ENCODE data around the gene MCOLN2.

The MCOLN2 gene

DNA sequence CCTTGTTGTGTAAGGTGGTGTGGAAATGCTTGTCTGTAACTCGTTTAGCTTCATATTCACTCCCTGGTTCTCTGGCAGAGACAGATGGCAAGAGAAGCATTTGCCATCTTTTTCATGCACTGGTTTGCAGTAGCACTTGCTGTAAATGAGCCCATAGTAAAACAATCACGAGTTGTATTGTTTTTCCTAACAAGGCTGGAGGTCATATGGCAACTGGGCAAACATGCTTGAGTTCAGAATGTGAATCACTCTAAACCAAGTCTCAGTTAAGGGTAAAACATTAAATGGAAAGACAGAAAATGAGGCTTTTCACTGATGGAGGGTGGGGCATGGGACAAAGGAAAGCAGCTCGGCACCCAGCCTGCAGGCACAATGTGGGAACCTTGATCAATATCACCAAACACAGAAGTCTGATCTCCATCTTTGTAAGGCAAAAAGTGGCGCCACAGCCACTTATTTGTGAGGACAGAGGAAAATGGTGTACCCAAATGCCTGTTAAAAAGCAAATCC is 77.4 kb downstream of the MCOLN2 start:
- TF ChIP-seq POLR2AphosphoS5 (IDR thresholded peaks at IDR 0.05; ENCODE audit: low read depth) (no peak), GABPA (IDR thresholded peaks at IDR 0.05; ENCODE audit: low read depth) (no peak), CTCF (IDR thresholded peaks at IDR 0.05; ENCODE audit: insufficient read depth, low read length) (no peak), SPI1 (IDR thresholded peaks at IDR 0.05; ENCODE audit: borderline replicate concordance, low read depth) (no peak)
- TF ChIP-seq, protein P1, sequence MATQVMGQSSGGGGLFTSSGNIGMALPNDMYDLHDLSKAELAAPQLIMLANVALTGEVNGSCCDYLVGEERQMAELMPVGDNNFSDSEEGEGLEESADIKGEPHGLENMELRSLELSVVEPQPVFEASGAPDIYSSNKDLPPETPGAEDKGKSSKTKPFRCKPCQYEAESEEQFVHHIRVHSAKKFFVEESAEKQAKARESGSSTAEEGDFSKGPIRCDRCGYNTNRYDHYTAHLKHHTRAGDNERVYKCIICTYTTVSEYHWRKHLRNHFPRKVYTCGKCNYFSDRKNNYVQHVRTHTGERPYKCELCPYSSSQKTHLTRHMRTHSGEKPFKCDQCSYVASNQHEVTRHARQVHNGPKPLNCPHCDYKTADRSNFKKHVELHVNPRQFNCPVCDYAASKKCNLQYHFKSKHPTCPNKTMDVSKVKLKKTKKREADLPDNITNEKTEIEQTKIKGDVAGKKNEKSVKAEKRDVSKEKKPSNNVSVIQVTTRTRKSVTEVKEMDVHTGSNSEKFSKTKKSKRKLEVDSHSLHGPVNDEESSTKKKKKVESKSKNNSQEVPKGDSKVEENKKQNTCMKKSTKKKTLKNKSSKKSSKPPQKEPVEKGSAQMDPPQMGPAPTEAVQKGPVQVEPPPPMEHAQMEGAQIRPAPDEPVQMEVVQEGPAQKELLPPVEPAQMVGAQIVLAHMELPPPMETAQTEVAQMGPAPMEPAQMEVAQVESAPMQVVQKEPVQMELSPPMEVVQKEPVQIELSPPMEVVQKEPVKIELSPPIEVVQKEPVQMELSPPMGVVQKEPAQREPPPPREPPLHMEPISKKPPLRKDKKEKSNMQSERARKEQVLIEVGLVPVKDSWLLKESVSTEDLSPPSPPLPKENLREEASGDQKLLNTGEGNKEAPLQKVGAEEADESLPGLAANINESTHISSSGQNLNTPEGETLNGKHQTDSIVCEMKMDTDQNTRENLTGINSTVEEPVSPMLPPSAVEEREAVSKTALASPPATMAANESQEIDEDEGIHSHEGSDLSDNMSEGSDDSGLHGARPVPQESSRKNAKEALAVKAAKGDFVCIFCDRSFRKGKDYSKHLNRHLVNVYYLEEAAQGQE (IDR thresholded peaks at IDR 0.05; ENCODE audit: insufficient replicate concordance, low read depth) = no peak
- H3K27ac ChIP-seq (replicated peaks) = no peak overlapping the region

GRCh38 chr1:84918726-84919336 is 78.1 kb downstream of the MCOLN2 start:
- Histone ChIP-seq H3K4me3 (replicated peaks; ENCODE audit: insufficient read depth, low read length) (no peak overlapping the region), H3K27me3 (ENCODE audit: insufficient read depth, poor library complexity, severe bottlenecking) (no peaks in the 10 kb centered on the region), H3K27ac (replicated peaks) (no peak overlapping the region)
- no peak for TF ChIP-seq CTCF (IDR thresholded peaks at IDR 0.05; ENCODE audit: insufficient read depth, low read length)
- TF ChIP-seq POLR2AphosphoS5 (IDR thresholded peaks at IDR 0.05; ENCODE audit: low read depth) = no peak
- TF ChIP-seq, protein P1 (IDR thresholded peaks at IDR 0.05; ENCODE audit: insufficient replicate concordance, low read depth) = no peak
- TF ChIP-seq GABPA (IDR thresholded peaks at IDR 0.05; ENCODE audit: low read depth) = no peak
- no peak for TF ChIP-seq SPI1 (IDR thresholded peaks at IDR 0.05; ENCODE audit: borderline replicate concordance, low read depth)
- no peak for DNase-seq (ENCODE audit: low read depth in 1 of 2, low spot score in 1 of 2)

More for the DNA sequence above, 77.4 kb downstream of the MCOLN2 start:
- H3K27me3 ChIP-seq (ENCODE audit: insufficient read depth, poor library complexity, severe bottlenecking) = no peaks in the 10 kb centered on the region
- H3K4me3 ChIP-seq (replicated peaks; ENCODE audit: insufficient read depth, low read length) = no peak overlapping the region
- DNase-seq (ENCODE audit: low read depth in 1 of 2, low spot score in 1 of 2) = no peak

DNA sequence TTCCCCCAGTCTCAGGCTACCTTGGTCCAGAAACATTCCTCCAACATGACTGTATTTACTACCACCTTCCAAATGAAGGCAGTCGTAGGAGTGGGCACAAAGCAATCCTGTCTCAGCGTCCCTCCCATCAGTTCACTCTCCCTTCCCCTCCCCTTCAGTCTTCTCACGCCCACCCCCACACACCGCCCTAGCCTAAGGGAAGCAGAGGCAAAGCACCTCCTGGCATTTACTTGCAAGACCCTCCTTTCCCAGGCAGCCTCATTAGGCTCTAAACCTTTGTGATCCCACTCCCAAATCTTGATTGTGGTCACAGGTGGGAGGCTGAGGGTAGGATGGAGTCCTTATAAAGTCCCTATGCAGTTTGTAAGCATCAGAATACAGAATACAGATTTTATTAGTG is 80.0 kb downstream of the MCOLN2 start:
- no peaks in the 10 kb centered on the region for H3K27me3 ChIP-seq (ENCODE audit: insufficient read depth, poor library complexity, severe bottlenecking)
- TF ChIP-seq SPI1 (IDR thresholded peaks at IDR 0.05; ENCODE audit: borderline replicate concordance, low read depth) (no peak), POLR2AphosphoS5 (IDR thresholded peaks at IDR 0.05; ENCODE audit: low read depth) (no peak), GABPA (IDR thresholded peaks at IDR 0.05; ENCODE audit: low read depth) (no peak), CTCF (IDR thresholded peaks at IDR 0.05; ENCODE audit: insufficient read depth, low read length) (no peak)
- TF ChIP-seq, protein P1 (IDR thresholded peaks at IDR 0.05; ENCODE audit: insufficient replicate concordance, low read depth) = no peak
- no peak overlapping the region for H3K27ac ChIP-seq (replicated peaks)
- DNase-seq (ENCODE audit: low read depth in 1 of 2, low spot score in 1 of 2) = no peak
- H3K4me3 ChIP-seq (replicated peaks; ENCODE audit: insufficient read depth, low read length) = no peak overlapping the region
